SK-N-SH treated with all-trans-retinoic acid at 6 μM for 48 hours (cell line): ENCODE measurements around the gene GNPDA1.

Experiments used
- ESRRG ChIP-seq: fragments of 250-450 bp; sonication (Bioruptor Pico); IDR thresholded peaks from 2 replicates; pipeline ENCODE4 v1.6.1; 2021; ENCODE audit warnings: mild to moderate bottlenecking
- GLIS3 ChIP-seq: fragments of 250-450 bp; sonication (Bioruptor Pico); IDR thresholded peaks from 2 replicates; pipeline ENCODE4 v1.5.0; 2020; ENCODE audit warnings: mild to moderate bottlenecking, moderate library complexity
- OSR1 ChIP-seq: fragments of 250-450 bp; sonication (Bioruptor Pico); IDR thresholded peaks from 2 replicates; pipeline ENCODE4 v1.8.0; 2022; ENCODE audit warnings: moderate library complexity, mild to moderate bottlenecking, inconsistent platforms
- RARB ChIP-seq: fragments of 250-450 bp; sonication (Bioruptor Pico); IDR thresholded peaks from 2 replicates; pipeline ENCODE4 v1.8.0; 2021; ENCODE audit warnings: mild to moderate bottlenecking, moderate library complexity
- SNAI2 ChIP-seq: fragments of 250-450 bp; sonication (Bioruptor Pico); IDR thresholded peaks from 2 replicates; pipeline ENCODE4 v1.5.0; 2020; ENCODE audit warnings: mild to moderate bottlenecking, moderate library complexity
- TCF4 ChIP-seq: fragments of 250-450 bp; sonication (Bioruptor Pico); IDR thresholded peaks from 2 replicates; pipeline ENCODE4 v1.8.0; 2021; ENCODE audit warnings: mild to moderate bottlenecking, moderate library complexity, borderline replicate concordance
- ZC3H10 ChIP-seq: fragments of 250-450 bp; sonication (Bioruptor Pico); IDR thresholded peaks from 2 replicates; pipeline ENCODE4 v1.5.1; 2021; ENCODE audit warnings: mild to moderate bottlenecking, moderate library complexity
- ZFP3 ChIP-seq: fragments of 250-450 bp; sonication (Bioruptor Pico); IDR thresholded peaks from 2 replicates; pipeline ENCODE4 v1.5.0; 2020; ENCODE audit warnings: mild to moderate bottlenecking, moderate library complexity
- ZFP30 ChIP-seq: fragments of 450-650 bp; formaldehyde crosslinking; IDR thresholded peaks from 2 replicates; pipeline ENCODE4 v1.5.0; 2022; ENCODE audit warnings: mild to moderate bottlenecking, moderate library complexity
- ZNF565 ChIP-seq: fragments of 450-650 bp; formaldehyde crosslinking; conservative IDR thresholded peaks from 2 replicates; pipeline ENCODE4 v1.5.0; 2020; ENCODE audit warnings: low read depth, mild to moderate bottlenecking, moderate library complexity
- ZNF70 ChIP-seq: fragments of 450-650 bp; formaldehyde crosslinking; IDR thresholded peaks from 2 replicates; pipeline ENCODE4 v1.5.0; 2020; ENCODE audit warnings: mild to moderate bottlenecking, moderate library complexity
- TF ChIP-seq, protein P1 (sequence below): fragments of 250-450 bp; sonication (Bioruptor Pico); IDR thresholded peaks from 2 replicates; pipeline ENCODE4 v1.8.0; 2020; ENCODE audit warnings: mild to moderate bottlenecking, moderate library complexity, borderline replicate concordance
- TF ChIP-seq, protein P2 (sequence below): fragments of 250-450 bp; sonication (Bioruptor Pico); IDR thresholded peaks from 2 replicates; pipeline ENCODE4 v1.5.0; 2020; ENCODE audit warnings: mild to moderate bottlenecking, moderate library complexity
- TF ChIP-seq, protein P3 (sequence below): fragments of 250-450 bp; sonication (Bioruptor Pico); IDR thresholded peaks from 2 replicates; pipeline ENCODE4 v1.8.0; 2021; ENCODE audit warnings: low read depth, mild to moderate bottlenecking, moderate library complexity, borderline replicate concordance

DNA sequence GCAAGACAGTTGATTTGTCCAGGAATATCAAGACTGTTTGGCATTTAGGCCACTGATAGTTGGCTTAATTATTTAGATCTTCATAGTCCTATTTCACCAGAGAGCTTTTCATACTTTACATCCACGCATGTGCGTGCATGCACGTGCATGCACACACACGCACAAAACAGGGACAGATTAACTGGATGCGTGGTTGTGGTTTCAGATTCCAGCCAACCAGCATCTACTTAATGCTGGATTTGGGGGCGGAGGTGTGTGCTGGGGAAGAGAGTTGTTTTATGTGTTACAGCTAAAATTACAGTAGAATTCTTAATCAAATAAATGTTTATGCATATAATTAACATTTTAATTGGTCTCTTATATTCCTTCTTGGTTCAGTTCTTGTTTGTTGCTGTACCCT, 36.7 kb downstream of the GNPDA1 start:
- TF ChIP-seq TCF4 (CRISPR knock-in tag) (no peak), RARB (CRISPR knock-in tag) (no peak), ZFP30 (CRISPR knock-in tag) (no peak), ZFP3 (no peak), ZC3H10 (CRISPR knock-in tag) (no peak), OSR1 (no peak), GLIS3 (CRISPR knock-in tag) (no peak), SNAI2 (CRISPR knock-in tag) (no peak), ZNF70 (no peak), ZNF565 (CRISPR knock-in tag) (no peak), ESRRG (no peak)
- TF ChIP-seq, protein P1, sequence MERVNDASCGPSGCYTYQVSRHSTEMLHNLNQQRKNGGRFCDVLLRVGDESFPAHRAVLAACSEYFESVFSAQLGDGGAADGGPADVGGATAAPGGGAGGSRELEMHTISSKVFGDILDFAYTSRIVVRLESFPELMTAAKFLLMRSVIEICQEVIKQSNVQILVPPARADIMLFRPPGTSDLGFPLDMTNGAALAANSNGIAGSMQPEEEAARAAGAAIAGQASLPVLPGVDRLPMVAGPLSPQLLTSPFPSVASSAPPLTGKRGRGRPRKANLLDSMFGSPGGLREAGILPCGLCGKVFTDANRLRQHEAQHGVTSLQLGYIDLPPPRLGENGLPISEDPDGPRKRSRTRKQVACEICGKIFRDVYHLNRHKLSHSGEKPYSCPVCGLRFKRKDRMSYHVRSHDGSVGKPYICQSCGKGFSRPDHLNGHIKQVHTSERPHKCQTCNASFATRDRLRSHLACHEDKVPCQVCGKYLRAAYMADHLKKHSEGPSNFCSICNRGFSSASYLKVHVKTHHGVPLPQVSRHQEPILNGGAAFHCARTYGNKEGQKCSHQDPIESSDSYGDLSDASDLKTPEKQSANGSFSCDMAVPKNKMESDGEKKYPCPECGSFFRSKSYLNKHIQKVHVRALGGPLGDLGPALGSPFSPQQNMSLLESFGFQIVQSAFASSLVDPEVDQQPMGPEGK (CRISPR knock-in tag): no peak
- TF ChIP-seq, protein P2, sequence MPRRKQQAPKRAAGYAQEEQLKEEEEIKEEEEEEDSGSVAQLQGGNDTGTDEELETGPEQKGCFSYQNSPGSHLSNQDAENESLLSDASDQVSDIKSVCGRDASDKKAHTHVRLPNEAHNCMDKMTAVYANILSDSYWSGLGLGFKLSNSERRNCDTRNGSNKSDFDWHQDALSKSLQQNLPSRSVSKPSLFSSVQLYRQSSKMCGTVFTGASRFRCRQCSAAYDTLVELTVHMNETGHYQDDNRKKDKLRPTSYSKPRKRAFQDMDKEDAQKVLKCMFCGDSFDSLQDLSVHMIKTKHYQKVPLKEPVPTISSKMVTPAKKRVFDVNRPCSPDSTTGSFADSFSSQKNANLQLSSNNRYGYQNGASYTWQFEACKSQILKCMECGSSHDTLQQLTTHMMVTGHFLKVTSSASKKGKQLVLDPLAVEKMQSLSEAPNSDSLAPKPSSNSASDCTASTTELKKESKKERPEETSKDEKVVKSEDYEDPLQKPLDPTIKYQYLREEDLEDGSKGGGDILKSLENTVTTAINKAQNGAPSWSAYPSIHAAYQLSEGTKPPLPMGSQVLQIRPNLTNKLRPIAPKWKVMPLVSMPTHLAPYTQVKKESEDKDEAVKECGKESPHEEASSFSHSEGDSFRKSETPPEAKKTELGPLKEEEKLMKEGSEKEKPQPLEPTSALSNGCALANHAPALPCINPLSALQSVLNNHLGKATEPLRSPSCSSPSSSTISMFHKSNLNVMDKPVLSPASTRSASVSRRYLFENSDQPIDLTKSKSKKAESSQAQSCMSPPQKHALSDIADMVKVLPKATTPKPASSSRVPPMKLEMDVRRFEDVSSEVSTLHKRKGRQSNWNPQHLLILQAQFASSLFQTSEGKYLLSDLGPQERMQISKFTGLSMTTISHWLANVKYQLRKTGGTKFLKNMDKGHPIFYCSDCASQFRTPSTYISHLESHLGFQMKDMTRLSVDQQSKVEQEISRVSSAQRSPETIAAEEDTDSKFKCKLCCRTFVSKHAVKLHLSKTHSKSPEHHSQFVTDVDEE (CRISPR knock-in tag): no peak
- TF ChIP-seq, protein P3, sequence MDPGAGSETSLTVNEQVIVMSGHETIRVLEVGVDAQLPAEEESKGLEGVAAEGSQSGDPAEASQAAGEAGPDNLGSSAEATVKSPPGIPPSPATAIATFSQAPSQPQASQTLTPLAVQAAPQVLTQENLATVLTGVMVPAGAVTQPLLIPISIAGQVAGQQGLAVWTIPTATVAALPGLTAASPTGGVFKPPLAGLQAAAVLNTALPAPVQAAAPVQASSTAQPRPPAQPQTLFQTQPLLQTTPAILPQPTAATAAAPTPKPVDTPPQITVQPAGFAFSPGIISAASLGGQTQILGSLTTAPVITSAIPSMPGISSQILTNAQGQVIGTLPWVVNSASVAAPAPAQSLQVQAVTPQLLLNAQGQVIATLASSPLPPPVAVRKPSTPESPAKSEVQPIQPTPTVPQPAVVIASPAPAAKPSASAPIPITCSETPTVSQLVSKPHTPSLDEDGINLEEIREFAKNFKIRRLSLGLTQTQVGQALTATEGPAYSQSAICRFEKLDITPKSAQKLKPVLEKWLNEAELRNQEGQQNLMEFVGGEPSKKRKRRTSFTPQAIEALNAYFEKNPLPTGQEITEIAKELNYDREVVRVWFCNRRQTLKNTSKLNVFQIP (CRISPR knock-in tag): no peak
